ENCODE measurements around the gene C10orf143. TPM values are rescaled to one million over a fixed set of nuclear protein-coding genes. Genes with fewer than 3 reads are reported as not detected.

C10orf143 gene
- total and polyA plus RNA-seq, 4 donors: 3.0 to 9.0 (median 4.8) TPM

DNA sequence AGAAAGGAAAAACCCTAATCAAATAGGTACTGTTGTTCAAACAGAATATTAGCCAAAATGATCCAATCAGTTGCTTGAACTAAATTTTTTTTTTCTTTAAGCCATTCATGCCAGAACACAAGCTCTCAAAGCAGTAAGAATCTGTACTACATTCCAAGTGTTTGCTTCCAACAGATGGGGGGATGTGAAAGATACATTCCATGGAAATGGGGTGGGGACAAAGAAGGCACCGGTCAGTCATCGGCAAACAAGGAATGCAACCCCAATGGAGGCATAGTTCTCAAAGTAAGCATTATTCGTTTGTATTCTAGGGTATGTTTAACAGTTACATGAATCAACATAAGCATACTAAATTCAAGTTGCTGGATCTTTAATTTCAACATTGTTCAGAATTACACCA, 32.5 kb downstream of the C10orf143 start:
- H3K36me3 ChIP-seq (ENCODE audit: control insufficient read depth in 4 of 4, insufficient read depth in 4 of 4, low read length in 4 of 4): peaks cover 0 to 7% (median under 1%) of the 10 kb centered on the region in 4 donors
- peaks cover 0 to 7% (median 0%) of the 10 kb centered on the region in 5 donors for H3K4me1 ChIP-seq (ENCODE audit: control insufficient read depth in 5 of 5, insufficient read depth in 5 of 5, low read length in 5 of 5)
- no peak overlapping the region for H3K4me3 ChIP-seq
- 65 to 74% methylated on average over 3 of the region's 3 CpGs for WGBS, 2 donors
- DNase-seq (peak in 1 of 3 donors; percentile 8), ATAC-seq (ENCODE audit: insufficient read depth, low FRiP score) (no peak)
- H3K9ac ChIP-seq (ENCODE audit: insufficient read depth in 1 of 2, low read length in 2 of 2): no peak overlapping the region
- H3K27me3 ChIP-seq (ENCODE audit: control insufficient read depth in 3 of 3, insufficient read depth in 3 of 3, low read length in 2 of 3): no peaks in the 10 kb centered on the region
- TF ChIP-seq, protein P1, sequence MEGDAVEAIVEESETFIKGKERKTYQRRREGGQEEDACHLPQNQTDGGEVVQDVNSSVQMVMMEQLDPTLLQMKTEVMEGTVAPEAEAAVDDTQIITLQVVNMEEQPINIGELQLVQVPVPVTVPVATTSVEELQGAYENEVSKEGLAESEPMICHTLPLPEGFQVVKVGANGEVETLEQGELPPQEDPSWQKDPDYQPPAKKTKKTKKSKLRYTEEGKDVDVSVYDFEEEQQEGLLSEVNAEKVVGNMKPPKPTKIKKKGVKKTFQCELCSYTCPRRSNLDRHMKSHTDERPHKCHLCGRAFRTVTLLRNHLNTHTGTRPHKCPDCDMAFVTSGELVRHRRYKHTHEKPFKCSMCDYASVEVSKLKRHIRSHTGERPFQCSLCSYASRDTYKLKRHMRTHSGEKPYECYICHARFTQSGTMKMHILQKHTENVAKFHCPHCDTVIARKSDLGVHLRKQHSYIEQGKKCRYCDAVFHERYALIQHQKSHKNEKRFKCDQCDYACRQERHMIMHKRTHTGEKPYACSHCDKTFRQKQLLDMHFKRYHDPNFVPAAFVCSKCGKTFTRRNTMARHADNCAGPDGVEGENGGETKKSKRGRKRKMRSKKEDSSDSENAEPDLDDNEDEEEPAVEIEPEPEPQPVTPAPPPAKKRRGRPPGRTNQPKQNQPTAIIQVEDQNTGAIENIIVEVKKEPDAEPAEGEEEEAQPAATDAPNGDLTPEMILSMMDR (IDR thresholded peaks at IDR 0.05; ENCODE audit: control extremely low read depth, extremely low read depth): no peak
- peaks cover 0 to 3% (median 0%) of the 10 kb centered on the region in 4 donors for H3K9me3 ChIP-seq (ENCODE audit: control insufficient read depth in 4 of 4, insufficient read depth in 3 of 4, low read length in 3 of 4)
- H3K27ac ChIP-seq (ENCODE audit: low read depth in 1 of 2, low read length in 1 of 2): no peak overlapping the region

DNA sequence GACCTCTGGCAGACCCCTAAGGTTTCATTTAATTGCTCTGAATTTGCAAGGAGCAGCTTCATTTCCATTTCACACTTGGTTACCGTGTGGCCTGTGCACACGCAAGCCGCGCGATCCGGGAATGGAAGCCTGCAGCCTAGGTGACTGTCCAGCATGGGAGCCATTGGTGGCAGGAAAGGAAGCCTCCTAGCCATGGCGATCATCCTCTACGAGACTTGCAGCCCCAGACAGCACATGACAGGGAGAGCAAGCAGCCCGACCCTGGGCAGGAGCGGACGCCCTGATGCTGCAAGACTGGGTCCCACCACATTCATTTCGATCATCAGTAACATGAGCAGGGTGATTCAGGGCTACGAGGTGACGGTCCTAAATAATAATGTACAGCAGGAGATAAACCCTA, 33.9 kb downstream of the C10orf143 start:
- Histone ChIP-seq H3K9ac (ENCODE audit: insufficient read depth in 1 of 2, low read length in 2 of 2) (no peak overlapping the region), H3K27ac (ENCODE audit: low read depth in 1 of 2, low read length in 1 of 2) (no peak overlapping the region), H3K4me3 (no peak overlapping the region), H3K4me1 (ENCODE audit: control insufficient read depth in 5 of 5, insufficient read depth in 5 of 5, low read length in 5 of 5) (peaks cover 0 to 7% (median 0%) of the 10 kb centered on the region in 5 donors), H3K36me3 (ENCODE audit: control insufficient read depth in 4 of 4, insufficient read depth in 4 of 4, low read length in 4 of 4) (peaks cover 0 to 7% (median 2%) of the 10 kb centered on the region in 4 donors), H3K9me3 (ENCODE audit: control insufficient read depth in 4 of 4, insufficient read depth in 3 of 4, low read length in 3 of 4) (peaks cover 0 to 3% (median 0%) of the 10 kb centered on the region in 4 donors), H3K27me3 (ENCODE audit: control insufficient read depth in 3 of 3, insufficient read depth in 3 of 3, low read length in 2 of 3) (no peaks in the 10 kb centered on the region)
- 97 to 98% methylated on average over 14 of the region's 14 CpGs for WGBS, 2 donors
- no peak for DNase-seq
- ATAC-seq (ENCODE audit: insufficient read depth, low FRiP score): no peak
- TF ChIP-seq, protein P1 (IDR thresholded peaks at IDR 0.05; ENCODE audit: control extremely low read depth, extremely low read depth): no peak

DNA sequence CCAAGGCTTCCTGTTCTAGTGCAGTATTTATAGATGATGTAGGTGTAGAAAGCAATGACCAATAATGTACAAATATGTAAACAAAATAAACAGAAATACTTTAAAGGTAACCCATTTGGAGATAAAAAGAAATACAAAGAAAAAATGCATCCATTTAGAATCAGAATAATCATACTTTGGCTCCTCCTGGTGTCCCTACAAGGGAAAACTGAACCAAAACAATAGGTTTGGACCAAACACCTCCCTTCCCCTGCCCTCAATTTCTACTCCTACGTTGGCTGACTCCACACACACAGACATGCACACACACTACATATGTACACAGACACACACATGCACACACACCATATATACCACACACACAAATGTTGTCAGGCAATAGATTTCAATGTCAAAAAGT, 36.0 kb downstream of the C10orf143 start:
- 75 to 86% methylated on average over 1 of the region's 1 CpG for WGBS, 2 donors
- peaks cover 0 to 3% (median 0%) of the 10 kb centered on the region in 4 donors for H3K9me3 ChIP-seq (ENCODE audit: control insufficient read depth in 4 of 4, insufficient read depth in 3 of 4, low read length in 3 of 4)
- H3K36me3 ChIP-seq (ENCODE audit: control insufficient read depth in 4 of 4, insufficient read depth in 4 of 4, low read length in 4 of 4): peaks cover 0 to 7% (median 2%) of the 10 kb centered on the region in 4 donors
- DNase-seq (no peak), ATAC-seq (ENCODE audit: insufficient read depth, low FRiP score) (no peak)
- TF ChIP-seq, protein P1 (IDR thresholded peaks at IDR 0.05; ENCODE audit: control extremely low read depth, extremely low read depth): no peak
- H3K27ac ChIP-seq (ENCODE audit: low read depth in 1 of 2, low read length in 1 of 2): no peak overlapping the region
- no peak overlapping the region for H3K9ac ChIP-seq (ENCODE audit: insufficient read depth in 1 of 2, low read length in 2 of 2)
- H3K4me1 ChIP-seq (ENCODE audit: control insufficient read depth in 5 of 5, insufficient read depth in 5 of 5, low read length in 5 of 5): peaks cover 0 to 5% (median 0%) of the 10 kb centered on the region in 5 donors
- H3K27me3 ChIP-seq (ENCODE audit: control insufficient read depth in 3 of 3, insufficient read depth in 3 of 3, low read length in 2 of 3): no peaks in the 10 kb centered on the region
- H3K4me3 ChIP-seq: no peak overlapping the region

DNA sequence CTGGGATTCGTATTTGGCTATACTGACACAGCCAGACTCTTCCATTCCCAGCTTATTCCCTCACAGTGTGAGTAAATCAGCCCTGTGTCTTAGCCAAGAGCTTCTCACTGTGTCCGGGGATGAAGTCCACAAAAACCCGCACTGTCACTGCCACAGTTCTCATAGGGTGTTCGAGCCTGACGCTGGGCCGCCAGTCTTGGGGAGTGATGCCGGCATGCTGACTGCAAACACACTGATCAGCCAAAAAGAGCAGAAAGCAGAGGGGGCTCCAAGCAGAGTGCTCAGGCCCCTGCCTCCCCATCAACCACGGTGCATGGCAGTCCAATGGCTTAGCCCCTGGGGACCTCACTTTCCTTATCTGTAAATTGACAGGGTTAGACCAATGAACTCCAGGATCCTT, 36.7 kb downstream of the C10orf143 start:
- H3K4me3 ChIP-seq: no peak overlapping the region
- TF ChIP-seq, protein P1 (IDR thresholded peaks at IDR 0.05; ENCODE audit: control extremely low read depth, extremely low read depth): no peak
- ATAC-seq (ENCODE audit: insufficient read depth, low FRiP score) (no peak), DNase-seq (no peak)
- WGBS, 2 donors: 90 to 95% methylated on average over 8 of the region's 8 CpGs
- no peak overlapping the region for H3K27ac ChIP-seq (ENCODE audit: low read depth in 1 of 2, low read length in 1 of 2)
- peaks cover 0 to 3% (median 0%) of the 10 kb centered on the region in 4 donors for H3K9me3 ChIP-seq (ENCODE audit: control insufficient read depth in 4 of 4, insufficient read depth in 3 of 4, low read length in 3 of 4)
- H3K9ac ChIP-seq (ENCODE audit: insufficient read depth in 1 of 2, low read length in 2 of 2): no peak overlapping the region
- peaks cover 0 to 5% (median 0%) of the 10 kb centered on the region in 5 donors for H3K4me1 ChIP-seq (ENCODE audit: control insufficient read depth in 5 of 5, insufficient read depth in 5 of 5, low read length in 5 of 5)
- peaks cover 0 to 7% (median 2%) of the 10 kb centered on the region in 4 donors for H3K36me3 ChIP-seq (ENCODE audit: control insufficient read depth in 4 of 4, insufficient read depth in 4 of 4, low read length in 4 of 4)
- no peaks in the 10 kb centered on the region for H3K27me3 ChIP-seq (ENCODE audit: control insufficient read depth in 3 of 3, insufficient read depth in 3 of 3, low read length in 2 of 3)
